Ishikawa (cell line): ENCODE results near the gene UNC5B.

ENCODE experiments used
- CEBPB ChIP-seq: IDR thresholded peaks from 2 replicates; pipeline ENCODE4 v1.6.1; 2012
- CREB1 ChIP-seq: IDR thresholded peaks from 2 replicates; pipeline ENCODE4 v1.6.1; 2012; ENCODE audit warnings: low read depth
- EGR1 ChIP-seq: IDR thresholded peaks from 2 replicates; pipeline ENCODE4 v1.6.1; 2012
- EP300 ChIP-seq: IDR thresholded peaks from 2 replicates; pipeline ENCODE4 v1.6.1; 2012; ENCODE audit warnings: borderline replicate concordance
- FOXM1 ChIP-seq: IDR thresholded peaks from 2 replicates; pipeline ENCODE4 v1.6.1; 2012; ENCODE audit warnings: low read depth, borderline replicate concordance
- MAX ChIP-seq: IDR thresholded peaks from 2 replicates; pipeline ENCODE4 v1.6.1; 2012
- NFIC ChIP-seq: IDR thresholded peaks from 2 replicates; pipeline ENCODE4 v1.6.1; 2012
- RAD21 ChIP-seq: IDR thresholded peaks from 2 replicates; pipeline ENCODE4 v1.6.1; 2012; ENCODE audit warnings: low read depth
- REST ChIP-seq: IDR thresholded peaks from 2 replicates; pipeline ENCODE4 v1.6.1; 2012; ENCODE audit warnings: low read depth, mild to moderate bottlenecking
- TAF1 ChIP-seq: IDR thresholded peaks from 2 replicates; pipeline ENCODE4 v1.6.1; 2012; ENCODE audit warnings: low read depth, mild to moderate bottlenecking
- TCF12 ChIP-seq: IDR thresholded peaks from 2 replicates; pipeline ENCODE4 v1.6.1; 2012; ENCODE audit warnings: low read depth
- TEAD4 ChIP-seq: IDR thresholded peaks from 2 replicates; pipeline ENCODE4 v1.6.1; 2012
- USF1 ChIP-seq: IDR thresholded peaks from 2 replicates; pipeline ENCODE4 v1.6.1; 2012
- YY1 ChIP-seq: IDR thresholded peaks from 2 replicates; pipeline ENCODE4 v1.6.1; 2012; ENCODE audit warnings: low read depth
- ZBTB7A ChIP-seq: IDR thresholded peaks from 2 replicates; pipeline ENCODE4 v1.6.1; 2012; ENCODE audit warnings: low read depth

UNC5B gene

DNA sequence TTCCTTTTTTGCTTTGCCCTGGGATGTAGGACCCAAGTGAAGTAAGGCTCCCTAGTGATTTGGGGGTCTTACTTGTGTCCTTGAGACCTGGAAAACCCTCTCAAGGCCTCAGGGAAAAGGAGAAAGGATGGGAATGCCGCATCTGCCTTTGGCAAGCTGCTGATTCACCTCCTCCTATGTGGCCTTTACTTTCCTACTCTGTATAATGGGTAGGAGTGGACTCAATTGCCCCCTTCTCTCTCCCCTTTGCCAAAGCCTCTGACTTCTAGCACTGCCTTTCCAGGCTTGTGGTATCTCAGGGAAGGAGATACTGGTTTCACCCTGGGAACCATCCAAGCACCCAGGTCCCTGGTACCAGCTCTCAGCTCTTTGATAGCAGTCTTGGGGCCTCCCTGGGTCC, 35.4 kb downstream of the UNC5B start:
- no peak for TF ChIP-seq CREB1
- no peak for TF ChIP-seq YY1
- no peak for TF ChIP-seq REST
- no peak for TF ChIP-seq TCF12
- no peak for TF ChIP-seq TAF1
- no peak for TF ChIP-seq CEBPB
- no peak for TF ChIP-seq FOXM1
- TF ChIP-seq EGR1 = no peak

DNA sequence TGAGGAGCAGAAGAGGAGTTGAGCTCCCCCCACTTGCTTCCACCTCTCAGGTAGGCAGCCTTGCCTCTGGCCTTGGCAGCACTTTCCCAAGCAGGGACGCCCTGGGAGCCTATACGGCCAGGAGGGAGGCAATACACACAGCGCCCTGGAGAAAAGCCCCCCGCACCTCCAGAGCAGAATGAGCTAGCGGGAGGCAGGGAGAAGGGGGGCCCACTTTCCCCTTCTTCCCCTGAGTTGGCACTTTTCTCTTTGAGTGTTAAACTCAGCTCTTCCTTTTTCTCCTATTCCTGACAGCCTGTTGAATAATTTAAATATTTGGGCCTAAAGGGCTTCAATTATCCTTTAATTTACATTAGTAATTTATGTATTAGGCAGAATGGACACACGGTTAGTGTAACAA, 35.8 kb downstream of the UNC5B start:
- TF ChIP-seq EGR1 (no peak), CREB1 (no peak), TCF12 (no peak), YY1 (no peak), TAF1 (no peak), USF1 (no peak), REST (no peak), ZBTB7A (no peak), NFIC (no peak), EP300 (no peak), CEBPB (no peak), TEAD4 (no peak), RAD21 (no peak), MAX (no peak), FOXM1 (no peak)

- TF ChIP-seq EGR1 (no peak), CEBPB (no peak)
Observed at GRCh38 chr10:71249996-71250395, 37.6 kb downstream of the UNC5B start.

GRCh38 chr10:71250405-71250804, 38.0 kb downstream of the UNC5B start:
- TF ChIP-seq EP300 (no peak), TCF12 (no peak), TEAD4 (no peak), FOXM1 (no peak), ZBTB7A (no peak), CEBPB (no peak), MAX (no peak), REST (no peak), RAD21 (no peak), YY1 (no peak), NFIC (no peak)

GRCh38 chr10:71250842-71251241, 38.5 kb downstream of the UNC5B start:
- no peak for TF ChIP-seq YY1
- TF ChIP-seq TEAD4 = no peak
- TF ChIP-seq CREB1 = no peak
- no peak for TF ChIP-seq EGR1
- no peak for TF ChIP-seq NFIC
- TF ChIP-seq MAX = no peak
- TF ChIP-seq ZBTB7A = no peak

DNA sequence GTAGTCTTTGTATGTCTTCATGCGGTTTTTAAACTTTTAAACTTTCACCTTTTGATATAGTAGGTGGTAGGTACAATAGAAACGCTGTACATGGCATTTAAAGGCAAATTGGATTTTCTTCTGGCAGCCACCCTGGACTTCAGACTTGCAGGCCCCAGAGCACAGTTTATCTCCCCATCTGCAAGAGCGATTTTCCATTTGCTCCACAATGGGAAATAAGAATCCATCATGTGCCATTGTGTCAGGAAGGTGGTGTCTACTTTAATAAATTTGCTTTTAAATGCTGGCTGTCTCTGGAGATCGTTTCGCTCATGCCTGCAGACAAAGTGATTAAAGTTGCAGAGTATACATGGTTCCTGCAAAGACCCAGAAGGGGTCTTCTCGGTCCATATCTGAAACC, 38.9 kb downstream of the UNC5B start:
- TF ChIP-seq EGR1 = no peak
- no peak for TF ChIP-seq YY1
- no peak for TF ChIP-seq TAF1
- no peak for TF ChIP-seq USF1
- TF ChIP-seq CEBPB = no peak
- no peak for TF ChIP-seq EP300
- TF ChIP-seq NFIC = no peak
- TF ChIP-seq ZBTB7A = no peak
- TF ChIP-seq FOXM1 = no peak
- TF ChIP-seq TEAD4 = no peak
